ENCODE measurements around the gene ZMYM1.

ZMYM1 gene

GRCh38 chr1:35033346-35033745 is 45.8 kb upstream of the ZMYM1 start:
- H3K27ac Mint-ChIP-seq = no peak overlapping the region
- DNase-seq = no peak
- peaks cover 23% of the 10 kb centered on the region for H3K36me3 Mint-ChIP-seq (ENCODE audit: low read depth)
- H3K4me3 Mint-ChIP-seq = no peak overlapping the region
- peaks cover 22% of the 10 kb centered on the region for H3K4me1 Mint-ChIP-seq
- peaks cover 25% of the 10 kb centered on the region for H3K9me3 Mint-ChIP-seq
- TF ChIP-seq, protein P1, sequence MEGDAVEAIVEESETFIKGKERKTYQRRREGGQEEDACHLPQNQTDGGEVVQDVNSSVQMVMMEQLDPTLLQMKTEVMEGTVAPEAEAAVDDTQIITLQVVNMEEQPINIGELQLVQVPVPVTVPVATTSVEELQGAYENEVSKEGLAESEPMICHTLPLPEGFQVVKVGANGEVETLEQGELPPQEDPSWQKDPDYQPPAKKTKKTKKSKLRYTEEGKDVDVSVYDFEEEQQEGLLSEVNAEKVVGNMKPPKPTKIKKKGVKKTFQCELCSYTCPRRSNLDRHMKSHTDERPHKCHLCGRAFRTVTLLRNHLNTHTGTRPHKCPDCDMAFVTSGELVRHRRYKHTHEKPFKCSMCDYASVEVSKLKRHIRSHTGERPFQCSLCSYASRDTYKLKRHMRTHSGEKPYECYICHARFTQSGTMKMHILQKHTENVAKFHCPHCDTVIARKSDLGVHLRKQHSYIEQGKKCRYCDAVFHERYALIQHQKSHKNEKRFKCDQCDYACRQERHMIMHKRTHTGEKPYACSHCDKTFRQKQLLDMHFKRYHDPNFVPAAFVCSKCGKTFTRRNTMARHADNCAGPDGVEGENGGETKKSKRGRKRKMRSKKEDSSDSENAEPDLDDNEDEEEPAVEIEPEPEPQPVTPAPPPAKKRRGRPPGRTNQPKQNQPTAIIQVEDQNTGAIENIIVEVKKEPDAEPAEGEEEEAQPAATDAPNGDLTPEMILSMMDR (IDR thresholded peaks at IDR 0.05) = no peak
- peaks cover 33% of the 10 kb centered on the region for H3K27me3 Mint-ChIP-seq (ENCODE audit: low read depth, poor library complexity)

- no peak overlapping the region for H3K4me3 Mint-ChIP-seq
- no peak overlapping the region for H3K27ac Mint-ChIP-seq
- TF ChIP-seq, protein P1 (IDR thresholded peaks at IDR 0.05) = no peak
Observed at GRCh38 chr1:35036621-35037020, 42.6 kb upstream of the ZMYM1 start.

GRCh38 chr1:35037206-35037605 is 42.0 kb upstream of the ZMYM1 start:
- no peak for DNase-seq
- peaks cover 21% of the 10 kb centered on the region for H3K9me3 Mint-ChIP-seq
- H3K4me3 Mint-ChIP-seq = no peak overlapping the region
- peaks cover 10% of the 10 kb centered on the region for H3K36me3 Mint-ChIP-seq (ENCODE audit: low read depth)
- H3K27me3 Mint-ChIP-seq (ENCODE audit: low read depth, poor library complexity) = peaks cover 48% of the 10 kb centered on the region
- no peak overlapping the region for H3K27ac Mint-ChIP-seq
- H3K4me1 Mint-ChIP-seq = no peaks in the 10 kb centered on the region
- TF ChIP-seq, protein P1 (IDR thresholded peaks at IDR 0.05) = no peak

More at GRCh38 chr1:35036621-35037020, 42.6 kb upstream of the ZMYM1 start:
- no peak for DNase-seq
- Mint-ChIP-seq H3K4me1 (peaks cover under 1% of the 10 kb centered on the region), H3K9me3 (peaks cover 24% of the 10 kb centered on the region), H3K27me3 (ENCODE audit: low read depth, poor library complexity) (peaks cover 47% of the 10 kb centered on the region), H3K36me3 (ENCODE audit: low read depth) (peaks cover 10% of the 10 kb centered on the region)

DNA sequence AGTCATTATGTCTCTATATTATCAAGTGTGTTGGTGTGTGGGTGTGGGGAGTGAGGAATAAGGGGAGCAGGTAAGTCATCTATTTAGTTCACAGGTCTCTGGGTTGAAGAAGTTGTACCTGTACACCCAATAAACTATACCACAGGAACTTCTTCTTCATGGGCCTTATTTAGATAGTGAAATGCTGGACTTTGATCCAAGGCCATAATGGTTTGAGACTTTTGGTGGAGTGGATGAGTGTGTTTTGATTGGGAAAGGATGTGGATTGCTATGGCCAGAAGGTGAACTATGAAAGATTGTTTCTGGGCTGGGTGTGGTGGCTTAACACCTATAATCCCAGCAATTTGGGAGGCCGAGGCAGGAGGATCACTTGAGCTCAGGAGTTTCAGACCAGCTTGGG is 40.5 kb upstream of the ZMYM1 start:
- Mint-ChIP-seq H3K27me3 (ENCODE audit: low read depth, poor library complexity) (peaks cover 52% of the 10 kb centered on the region), H3K4me3 (no peak overlapping the region), H3K9me3 (peaks cover 7% of the 10 kb centered on the region), H3K27ac (no peak overlapping the region), H3K4me1 (no peaks in the 10 kb centered on the region), H3K36me3 (ENCODE audit: low read depth) (peaks cover 5% of the 10 kb centered on the region)
- no peak for DNase-seq
- TF ChIP-seq, protein P1 (IDR thresholded peaks at IDR 0.05) = no peak

- no peak overlapping the region for H3K27ac Mint-ChIP-seq
- H3K36me3 Mint-ChIP-seq (ENCODE audit: low read depth) = no peaks in the 10 kb centered on the region
- H3K27me3 Mint-ChIP-seq (ENCODE audit: low read depth, poor library complexity) = peaks cover 43% of the 10 kb centered on the region
- H3K9me3 Mint-ChIP-seq = no peaks in the 10 kb centered on the region
- TF ChIP-seq, protein P1 (IDR thresholded peaks at IDR 0.05) = no peak
- no peak overlapping the region for H3K4me3 Mint-ChIP-seq
- H3K4me1 Mint-ChIP-seq = no peaks in the 10 kb centered on the region
- DNase-seq = no peak
Observed at GRCh38 chr1:35043498-35043897, 35.7 kb upstream of the ZMYM1 start.

DNA sequence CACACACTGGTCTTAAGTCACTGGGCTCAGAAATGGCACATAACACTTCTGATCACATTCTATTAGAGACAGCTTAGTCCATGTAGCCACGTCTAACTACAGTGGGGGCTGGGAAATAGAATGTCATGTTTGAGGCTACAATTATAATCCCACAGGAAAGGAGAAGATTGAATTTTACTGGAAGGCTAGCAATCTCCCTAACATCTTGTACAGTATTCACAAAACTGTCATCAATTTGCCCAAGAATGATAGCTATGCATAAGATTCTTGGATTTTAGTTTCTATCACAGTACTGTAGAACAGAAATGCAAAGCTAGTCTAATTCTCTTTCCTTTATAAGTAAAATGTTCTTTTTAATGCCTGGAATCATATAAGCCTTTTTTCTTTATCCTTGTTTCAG is 34.8 kb upstream of the ZMYM1 start:
- TF ChIP-seq, protein P1 (IDR thresholded peaks at IDR 0.05) = no peak
- H3K4me1 Mint-ChIP-seq = no peaks in the 10 kb centered on the region
- peaks cover 40% of the 10 kb centered on the region for H3K27me3 Mint-ChIP-seq (ENCODE audit: low read depth, poor library complexity)
- H3K27ac Mint-ChIP-seq = no peak overlapping the region
- no peaks in the 10 kb centered on the region for H3K36me3 Mint-ChIP-seq (ENCODE audit: low read depth)
- DNase-seq = no peak
- no peak overlapping the region for H3K4me3 Mint-ChIP-seq
- H3K9me3 Mint-ChIP-seq = no peaks in the 10 kb centered on the region
